Cardiac muscle cell (in vitro differentiated cells and primary cell): ENCODE results near the gene FAM171A2. TPM values are rescaled to one million over a fixed set of nuclear protein-coding genes. Genes with fewer than 3 reads are reported as not detected.

Experiments
- DNase-seq, 2 donors: peaks; one replicate each; pipeline versions ENCODE4 v3.0.0 to v3.0.0-alpha.2; 2010 to 2017; ENCODE audit warnings: low read depth in 1 of 2, low spot score in 1 of 2
- H3K27ac ChIP-seq: fragments of 200-600 bp; sonication (generic); 2 replicates; pipeline ENCODE4 v1.5.1; 2016
- H3K27me3 ChIP-seq: fragments of 200-600 bp; sonication (generic); 2 replicates; pipeline ENCODE4 v1.6.0; 2016; ENCODE audit warnings: control low read depth
- H3K36me3 ChIP-seq: fragments of 200-600 bp; sonication (generic); 2 replicates; pipeline ENCODE4 v1.5.1; 2016; ENCODE audit warnings: control low read depth
- H3K4me1 ChIP-seq: fragments of 200-600 bp; sonication (generic); 2 replicates; pipeline ENCODE4 v1.8.1; 2017; ENCODE audit warnings: low read depth, mild to moderate bottlenecking, mixed run types
- H3K4me3 ChIP-seq: fragments of 200-600 bp; sonication (generic); 2 replicates; pipeline ENCODE4 v1.5.1; 2016; ENCODE audit warnings: mild to moderate bottlenecking
- H3K9me3 ChIP-seq: fragments of 200-600 bp; sonication (generic); 2 replicates; pipeline ENCODE4 v1.5.1; 2017; ENCODE audit warnings: low read depth, mild to moderate bottlenecking, control low read depth
- CTCF ChIP-seq: IDR thresholded peaks from 2 replicates; pipeline ENCODE4 v1.5.1; 2012; ENCODE audit warnings: low read depth, mild to moderate bottlenecking, low read length
- polyA plus RNA-seq: library from polyadenylated mRNA; unstranded; fragments of >200 nt; fragmentation: Nextera tagmentation; extraction: Ambion mirVana; gene quantifications from 2 replicates; pipeline ENCODE4 v1.2.1, GENCODE V29; 2016
- total RNA-seq: library from RNA; depleted of rRNA; stranded (reverse); fragments of >200 nt; gene quantifications from 2 replicates; pipeline ENCODE4 v1.2.3, GENCODE V29; 2016

Gene FAM171A2
- total and polyA plus RNA-seq, 2 experiments from 2014 or later = 38.6 to 49.5 TPM

GRCh38 chr17:44382917-44383316, 19.3 kb upstream of the FAM171A2 start:
- no peak for TF ChIP-seq CTCF
- Histone ChIP-seq H3K27me3 (peaks cover 32% of the 10 kb centered on the region), H3K36me3 (no peaks in the 10 kb centered on the region), H3K4me1 (no peaks in the 10 kb centered on the region), H3K27ac (no peak overlapping the region), H3K9me3 (no peaks in the 10 kb centered on the region), H3K4me3 (no peak overlapping the region)
- no peak for DNase-seq

GRCh38 chr17:44381810-44382305, 18.2 kb upstream of the FAM171A2 start:
- no peaks in the 10 kb centered on the region for H3K36me3 ChIP-seq
- no peak overlapping the region for H3K27ac ChIP-seq
- TF ChIP-seq CTCF = no peak
- no peaks in the 10 kb centered on the region for H3K4me1 ChIP-seq
- DNase-seq = no peak
- no peaks in the 10 kb centered on the region for H3K9me3 ChIP-seq
- no peak overlapping the region for H3K4me3 ChIP-seq
- peaks cover 32% of the 10 kb centered on the region for H3K27me3 ChIP-seq

GRCh38 chr17:44380767-44381166, 17.1 kb upstream of the FAM171A2 start:
- Histone ChIP-seq H3K9me3 (no peaks in the 10 kb centered on the region), H3K4me1 (no peaks in the 10 kb centered on the region), H3K27ac (no peak overlapping the region), H3K4me3 (no peak overlapping the region), H3K36me3 (no peaks in the 10 kb centered on the region), H3K27me3 (peaks cover 26% of the 10 kb centered on the region)
- no peak for TF ChIP-seq CTCF
- DNase-seq = no peak

- peaks cover 24% of the 10 kb centered on the region for H3K27me3 ChIP-seq
- H3K4me3 ChIP-seq = no peak overlapping the region
- H3K27ac ChIP-seq = no peak overlapping the region
- no peak for TF ChIP-seq CTCF
- no peak for DNase-seq
- no peaks in the 10 kb centered on the region for H3K4me1 ChIP-seq
- no peaks in the 10 kb centered on the region for H3K36me3 ChIP-seq
- no peaks in the 10 kb centered on the region for H3K9me3 ChIP-seq
Observed at GRCh38 chr17:44379887-44380286, 16.2 kb upstream of the FAM171A2 start.

GRCh38 chr17:44378171-44378705, 14.6 kb upstream of the FAM171A2 start:
- H3K27ac ChIP-seq = no peak overlapping the region
- peaks cover 9% of the 10 kb centered on the region for H3K27me3 ChIP-seq
- H3K36me3 ChIP-seq = no peaks in the 10 kb centered on the region

More at GRCh38 chr17:44378171-44378705, 14.6 kb upstream of the FAM171A2 start:
- TF ChIP-seq CTCF = no peak
- DNase-seq = no peak
- no peak overlapping the region for H3K4me3 ChIP-seq
- no peaks in the 10 kb centered on the region for H3K9me3 ChIP-seq
- no peaks in the 10 kb centered on the region for H3K4me1 ChIP-seq
